Breast epithelium (tissue), 4 donors: ENCODE data around the gene RPS21. TPM values are rescaled to one million over a fixed set of nuclear protein-coding genes. Genes with fewer than 3 reads are reported as not detected.
"Not testable (repeated sequence)": the region's sequence is repeated elsewhere in the genome, so short reads cannot be mapped to it uniquely, and the experiment has no call there.

ENCODE experiments used
- DNase-seq, 2 donors: peaks; one replicate each; pipeline ENCODE4 v3.0.0-alpha.2; 2019; ENCODE audit warnings: low spot score in 2 of 2
- H3K27ac ChIP-seq, 2 donors: fragments of 200-600 bp; sonication (generic) in 1 of 2; one replicate each; pipeline ENCODE4 v1.5.1; 2016 to 2019; ENCODE audit warnings: mild to moderate bottlenecking in 1 of 2
- H3K27me3 ChIP-seq, 2 donors: fragments of 200-600 bp; sonication (generic) in 1 of 2; one replicate each; pipeline versions ENCODE4 v1.5.1 to v1.6.0; 2017 to 2019; ENCODE audit warnings: control low read depth in 1 of 2, mild to moderate bottlenecking in 1 of 2
- H3K36me3 ChIP-seq: fragments of 200-600 bp; one replicate; pipeline ENCODE4 v1.5.1; 2019
- H3K4me1 ChIP-seq, 2 donors: fragments of 200-600 bp; sonication (generic); one replicate each; pipeline ENCODE4 v1.5.1; 2016 to 2019; ENCODE audit warnings: control low read depth in 1 of 2
- H3K4me3 ChIP-seq, 3 donors: fragments of 200-600 bp; sonication (generic); 1 replicate in 2 of 3; 2 replicates in 1 of 3; pipeline ENCODE4 v1.5.1; 2016 to 2019; ENCODE audit warnings: mild to moderate bottlenecking in 3 of 3, moderate library complexity in 2 of 3
- H3K9me3 ChIP-seq, 2 donors: fragments of 200-600 bp; sonication (generic) in 1 of 2; one replicate each; pipeline ENCODE4 v1.5.1; 2016 to 2019; ENCODE audit warnings: control low read depth in 1 of 2
- CTCF ChIP-seq, 3 donors: fragments of 450-650 bp; IDR thresholded peaks; one replicate each; pipeline ENCODE4 v1.5.1; 2016 to 2017; ENCODE audit warnings: antibody characterized with exemption in 3 of 3, mild to moderate bottlenecking in 3 of 3, moderate library complexity in 3 of 3
- POLR2A ChIP-seq: fragments of 450-650 bp; IDR thresholded peaks from one replicate; pipeline ENCODE4 v1.6.1; 2016; ENCODE audit warnings: antibody characterized with exemption, mild to moderate bottlenecking, moderate library complexity
- POLR2AphosphoS5 ChIP-seq, 3 donors: sonication (generic); formaldehyde crosslinking; IDR thresholded peaks; one replicate each; pipeline ENCODE4 v1.6.1; 2017; ENCODE audit warnings: antibody characterized with exemption in 3 of 3
- intact Hi-C: fragments of 100-400 bp; cut with DNase I; formaldehyde crosslinking; loops from one replicate; pipeline ENCODE4 v1.15.1; 2023; ENCODE audit warnings: low total_unique reads
- total RNA-seq, 3 donors: library from RNA; depleted of rRNA; stranded (reverse); fragments of >200 nt; gene quantifications; one replicate each; pipeline ENCODE4 v1.1.0, GENCODE V29; 2016

Gene RPS21
- total RNA-seq, 3 donors from 2014 or later: 1,723 to 3,116 (median 2,974) TPM

GRCh38 chr20:62371588-62372041 lies 15.3 kb upstream of the RPS21 start:
- Histone ChIP-seq H3K4me1 (peaks cover 29 to 36% of the 10 kb centered on the region in 2 donors), H3K27ac (no peak overlapping the region), H3K27me3 (no peaks in the 10 kb centered on the region), H3K9me3 (no peaks in the 10 kb centered on the region), H3K4me3 (no peak overlapping the region), H3K36me3 (no peaks in the 10 kb centered on the region)
- TF ChIP-seq POLR2AphosphoS5 (IDR thresholded peaks at IDR 0.05) (no peak), POLR2A (no peak)
- intact Hi-C loops: no loop called here
- no peak for DNase-seq

GRCh38 chr20:62372042-62372993 lies 14.6 kb upstream of the RPS21 start:
- Histone ChIP-seq H3K9me3 (no peaks in the 10 kb centered on the region), H3K27ac (peak overlapping the region in 1 of 2 donors; percentile 19), H3K4me1 (peaks cover 29 to 36% of the 10 kb centered on the region in 2 donors), H3K27me3 (no peaks in the 10 kb centered on the region), H3K4me3 (no peak overlapping the region), H3K36me3 (no peaks in the 10 kb centered on the region)
- no peak for DNase-seq
- TF ChIP-seq CTCF (IDR thresholded peaks at IDR 0.05) (no peak), POLR2A (no peak), POLR2AphosphoS5 (IDR thresholded peaks at IDR 0.05) (no peak)
- intact Hi-C loops: no loop called here

- intact Hi-C loops: not testable (repeated sequence)
Measured at GRCh38 chr20:62373631-62374179, 13.2 kb upstream of the RPS21 start.

GRCh38 chr20:62374331-62375152 lies 12.4 kb upstream of the RPS21 start:
- Histone ChIP-seq H3K4me3 (no peak overlapping the region), H3K9me3 (no peaks in the 10 kb centered on the region), H3K4me1 (peaks cover 8 to 19% of the 10 kb centered on the region in 2 donors), H3K36me3 (no peaks in the 10 kb centered on the region), H3K27ac (peak overlapping the region in 1 of 2 donors; percentile 63), H3K27me3 (no peaks in the 10 kb centered on the region)
- no peak for DNase-seq
- intact Hi-C loops: loop anchor here (5.0 kb wide), 1 partner anchor 62 kb away; no protein-coding TSS in a partner anchor
- no peak for TF ChIP-seq CTCF (IDR thresholded peaks at IDR 0.05)
- TF ChIP-seq POLR2A: no peak
- TF ChIP-seq POLR2AphosphoS5 (IDR thresholded peaks at IDR 0.05): no peak

More at GRCh38 chr20:62373631-62374179, 13.2 kb upstream of the RPS21 start:
- DNase-seq, H3K9me3 ChIP-seq, H3K36me3 ChIP-seq, H3K27me3 ChIP-seq, H3K4me3 ChIP-seq: not testable (repeated sequence)
- peak overlapping the region in 1 of 2 donors; percentile 63 for H3K27ac ChIP-seq
- H3K4me1 ChIP-seq: peaks cover 16 to 25% of the 10 kb centered on the region in 2 donors

GRCh38 chr20:62376112-62377063 lies 10.5 kb upstream of the RPS21 start:
- Histone ChIP-seq H3K36me3 (no peaks in the 10 kb centered on the region), H3K4me3 (no peak overlapping the region), H3K27me3 (no peaks in the 10 kb centered on the region), H3K4me1 (peaks cover 0 to 11% of the 10 kb centered on the region in 2 donors), H3K27ac (peak overlapping the region; percentile 65 to 84), H3K9me3 (no peaks in the 10 kb centered on the region)
- TF ChIP-seq POLR2A (no peak), POLR2AphosphoS5 (IDR thresholded peaks at IDR 0.05) (no peak), CTCF (IDR thresholded peaks at IDR 0.05) (peak in 2 of 3 donors; percentile 20 to 21)
- intact Hi-C loops: loop anchor here (5.0 kb wide), 1 partner anchor 64 kb away; no protein-coding TSS in a partner anchor
- no peak for DNase-seq
